Type B pancreatic cell (in vitro differentiated cells): ENCODE measurements around the gene RPTOR. TPM values are rescaled to one million over a fixed set of nuclear protein-coding genes. Genes with fewer than 3 reads are reported as not detected.

Experiments
- DNase-seq: peaks from one replicate; pipeline ENCODE4 v3.0.0; 2021; ENCODE audit warnings: mixed read lengths; ENCODE audit not compliant: unreplicated experiment; ENCODE audit errors: extremely low spot score
- H3K27ac Mint-ChIP-seq: 2 replicates; pipeline ENCODE4 v1.8.0; 2021; ENCODE audit warnings: mild to moderate bottlenecking, mixed read lengths
- H3K27me3 Mint-ChIP-seq: 2 replicates; pipeline ENCODE4 v1.8.0; 2021; ENCODE audit warnings: mixed read lengths
- H3K36me3 Mint-ChIP-seq: 2 replicates; pipeline ENCODE4 v1.8.0; 2021; ENCODE audit warnings: mixed read lengths
- H3K4me1 Mint-ChIP-seq: one replicate; pipeline ENCODE4 v1.8.0; 2021; ENCODE audit warnings: mixed read lengths; ENCODE audit not compliant: unreplicated experiment
- H3K4me3 Mint-ChIP-seq: 2 replicates; pipeline ENCODE4 v1.8.0; 2021; ENCODE audit warnings: mild to moderate bottlenecking, mixed read lengths
- H3K9me3 Mint-ChIP-seq: 2 replicates; pipeline ENCODE4 v1.8.0; 2021; ENCODE audit warnings: mixed read lengths
- total RNA-seq: library from RNA; stranded (reverse); gene quantifications from 2 replicates; pipeline ENCODE4 v1.2.1, GENCODE V29; 2021; ENCODE audit warnings: low replicate concordance
- TF ChIP-seq, protein P1 (sequence below): fragments of 200-600 bp; sonication (generic); conservative IDR thresholded peaks from 2 replicates; pipeline ENCODE4 v1.5.0; 2021; ENCODE audit warnings: antibody characterized with exemption, mild to moderate bottlenecking

The RPTOR gene
- total RNA-seq, 1 donor from 2014 or later, result 39.8 TPM

DNA sequence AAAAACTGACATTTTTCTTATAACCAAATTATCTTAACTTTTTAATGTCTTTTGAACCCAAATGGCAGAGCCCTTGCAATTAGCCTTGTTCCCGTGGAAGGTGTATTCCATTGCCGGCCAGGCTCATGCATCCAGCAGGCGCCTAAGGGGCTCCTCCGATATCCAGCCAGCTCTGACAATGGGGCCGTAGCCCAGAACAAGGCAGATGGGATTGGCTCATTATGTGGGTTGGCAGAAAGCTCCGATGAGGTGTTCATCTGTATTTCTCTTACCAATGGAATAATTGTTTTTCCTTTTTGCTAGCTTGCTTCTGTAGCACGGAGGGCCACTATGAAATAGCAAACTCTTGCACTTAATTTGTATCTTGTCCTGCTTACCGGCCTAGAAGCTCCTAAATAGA lies 238.8 kb downstream of the RPTOR start:
- no peak for DNase-seq
- Mint-ChIP-seq H3K4me3 (no peak overlapping the region), H3K27me3 (no peaks in the 10 kb centered on the region), H3K36me3 (peaks cover 3% of the 10 kb centered on the region), H3K4me1 (peaks cover 29% of the 10 kb centered on the region), H3K27ac (no peak overlapping the region), H3K9me3 (peaks cover 2% of the 10 kb centered on the region)
- TF ChIP-seq, protein P1, sequence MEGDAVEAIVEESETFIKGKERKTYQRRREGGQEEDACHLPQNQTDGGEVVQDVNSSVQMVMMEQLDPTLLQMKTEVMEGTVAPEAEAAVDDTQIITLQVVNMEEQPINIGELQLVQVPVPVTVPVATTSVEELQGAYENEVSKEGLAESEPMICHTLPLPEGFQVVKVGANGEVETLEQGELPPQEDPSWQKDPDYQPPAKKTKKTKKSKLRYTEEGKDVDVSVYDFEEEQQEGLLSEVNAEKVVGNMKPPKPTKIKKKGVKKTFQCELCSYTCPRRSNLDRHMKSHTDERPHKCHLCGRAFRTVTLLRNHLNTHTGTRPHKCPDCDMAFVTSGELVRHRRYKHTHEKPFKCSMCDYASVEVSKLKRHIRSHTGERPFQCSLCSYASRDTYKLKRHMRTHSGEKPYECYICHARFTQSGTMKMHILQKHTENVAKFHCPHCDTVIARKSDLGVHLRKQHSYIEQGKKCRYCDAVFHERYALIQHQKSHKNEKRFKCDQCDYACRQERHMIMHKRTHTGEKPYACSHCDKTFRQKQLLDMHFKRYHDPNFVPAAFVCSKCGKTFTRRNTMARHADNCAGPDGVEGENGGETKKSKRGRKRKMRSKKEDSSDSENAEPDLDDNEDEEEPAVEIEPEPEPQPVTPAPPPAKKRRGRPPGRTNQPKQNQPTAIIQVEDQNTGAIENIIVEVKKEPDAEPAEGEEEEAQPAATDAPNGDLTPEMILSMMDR, result no peak

DNA sequence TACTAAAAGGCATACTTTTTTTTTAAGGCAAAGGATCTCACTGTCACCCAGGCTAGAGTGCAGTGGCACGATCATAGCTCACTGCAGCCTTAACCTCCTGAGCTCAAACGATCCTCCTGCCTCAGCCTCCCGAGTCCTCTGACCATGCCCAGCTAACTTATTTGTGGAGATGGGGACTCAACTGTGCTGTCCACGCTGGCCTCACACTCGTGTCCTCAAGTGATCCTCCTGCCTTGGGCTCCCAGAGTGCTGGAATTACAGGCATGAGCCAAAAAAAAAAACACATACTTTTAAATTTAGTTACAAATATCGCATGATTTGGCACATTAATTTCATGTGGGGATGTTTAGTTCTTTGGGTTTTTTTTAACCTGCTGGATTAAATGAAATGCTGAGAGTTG lies 239.3 kb downstream of the RPTOR start:
- Mint-ChIP-seq H3K27ac (no peak overlapping the region), H3K9me3 (peaks cover 3% of the 10 kb centered on the region), H3K27me3 (no peaks in the 10 kb centered on the region), H3K36me3 (peaks cover 4% of the 10 kb centered on the region), H3K4me3 (no peak overlapping the region), H3K4me1 (peaks cover 29% of the 10 kb centered on the region)
- TF ChIP-seq, protein P1, result no peak
- DNase-seq, result no peak

DNA sequence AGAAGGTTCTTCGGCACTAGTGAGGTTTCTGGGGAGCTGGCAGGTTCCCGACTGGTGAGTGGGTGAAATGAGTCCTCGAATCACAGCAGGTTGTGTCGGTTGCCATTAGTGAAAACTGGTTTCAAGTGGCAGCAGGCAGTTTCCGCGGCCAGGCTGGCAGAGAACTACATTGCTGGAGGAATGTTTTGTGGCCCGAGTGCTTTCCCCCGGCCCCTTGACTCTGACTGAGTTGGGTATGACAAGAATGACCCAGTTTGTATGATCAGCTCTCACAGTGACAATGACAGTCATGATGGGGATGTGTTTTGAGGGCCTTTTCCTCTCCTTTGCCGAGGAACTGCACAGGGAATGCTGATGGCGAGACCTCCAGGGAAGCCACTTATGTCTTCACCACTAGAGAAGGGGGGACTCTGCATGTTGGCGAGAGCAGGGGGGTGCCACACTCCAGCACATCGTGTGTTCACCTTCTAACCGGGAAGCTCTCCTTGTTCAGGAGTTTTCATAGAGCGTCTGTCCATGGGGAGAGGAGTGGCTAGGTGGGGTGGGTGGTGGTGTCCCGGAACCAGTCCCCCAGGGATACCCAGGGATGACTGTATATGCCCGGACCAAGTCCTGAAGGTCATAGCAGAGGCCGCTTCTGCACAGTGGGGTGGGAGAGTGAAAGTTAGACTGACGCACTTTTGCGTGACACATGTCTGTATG lies 241.0 kb downstream of the RPTOR start:
- no peak for DNase-seq
- Mint-ChIP-seq H3K4me3 (no peak overlapping the region), H3K27ac (no peak overlapping the region)

DNA sequence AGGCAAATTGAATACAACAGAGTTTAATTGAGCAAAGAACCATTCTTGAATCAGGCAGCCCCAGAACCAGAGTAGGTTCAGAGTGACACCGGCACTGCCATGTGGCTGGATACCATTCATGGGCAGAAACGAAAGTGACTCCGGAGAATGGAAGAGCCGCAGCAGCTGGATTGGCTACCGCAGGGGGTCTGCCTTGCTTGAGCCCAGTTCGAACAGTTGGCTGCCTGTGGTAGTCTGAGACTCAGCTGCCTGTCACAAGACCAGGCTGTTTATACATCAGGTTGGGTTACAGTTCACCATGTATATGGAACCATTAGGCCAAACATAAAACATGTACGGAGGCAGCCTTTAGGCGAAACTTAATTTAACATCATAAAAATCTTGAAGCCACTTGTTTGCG lies 241.8 kb downstream of the RPTOR start:
- Mint-ChIP-seq H3K27me3 (no peaks in the 10 kb centered on the region), H3K36me3 (peaks cover 4% of the 10 kb centered on the region), H3K4me1 (peaks cover 40% of the 10 kb centered on the region), H3K4me3 (no peak overlapping the region), H3K9me3 (peaks cover 3% of the 10 kb centered on the region), H3K27ac (no peak overlapping the region)
- TF ChIP-seq, protein P1, result no peak
- no peak for DNase-seq

More for the DNA sequence above, 241.0 kb downstream of the RPTOR start:
- Mint-ChIP-seq H3K4me1 (peaks cover 35% of the 10 kb centered on the region), H3K9me3 (peaks cover 3% of the 10 kb centered on the region), H3K27me3 (no peaks in the 10 kb centered on the region), H3K36me3 (peaks cover 4% of the 10 kb centered on the region)
- TF ChIP-seq, protein P1, result no peak

DNA sequence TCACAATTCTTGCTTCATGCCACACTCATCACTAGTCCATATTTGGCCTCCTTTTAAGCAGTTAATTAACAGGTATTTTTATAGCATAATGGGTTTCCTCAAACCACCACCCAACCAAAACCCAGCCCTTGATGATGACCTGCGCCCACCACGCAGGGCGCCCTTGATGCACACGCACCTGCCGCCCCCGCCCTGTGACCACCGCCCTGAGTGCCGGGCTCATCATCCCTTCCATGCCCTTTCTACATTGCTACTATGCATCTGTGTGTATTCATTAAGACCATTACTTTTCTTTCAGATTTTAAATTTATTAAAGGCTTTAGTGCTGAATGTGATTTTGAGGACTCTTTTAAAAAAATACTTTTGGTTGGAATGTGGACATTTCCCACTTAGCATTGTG lies 242.2 kb downstream of the RPTOR start:
- no peak for DNase-seq
- TF ChIP-seq, protein P1, result no peak
- Mint-ChIP-seq H3K4me3 (no peak overlapping the region), H3K9me3 (peaks cover 3% of the 10 kb centered on the region), H3K27ac (no peak overlapping the region), H3K27me3 (no peaks in the 10 kb centered on the region), H3K4me1 (peaks cover 44% of the 10 kb centered on the region), H3K36me3 (peaks cover 4% of the 10 kb centered on the region)
